ENCODE data around the gene HMOX2.

DNA sequence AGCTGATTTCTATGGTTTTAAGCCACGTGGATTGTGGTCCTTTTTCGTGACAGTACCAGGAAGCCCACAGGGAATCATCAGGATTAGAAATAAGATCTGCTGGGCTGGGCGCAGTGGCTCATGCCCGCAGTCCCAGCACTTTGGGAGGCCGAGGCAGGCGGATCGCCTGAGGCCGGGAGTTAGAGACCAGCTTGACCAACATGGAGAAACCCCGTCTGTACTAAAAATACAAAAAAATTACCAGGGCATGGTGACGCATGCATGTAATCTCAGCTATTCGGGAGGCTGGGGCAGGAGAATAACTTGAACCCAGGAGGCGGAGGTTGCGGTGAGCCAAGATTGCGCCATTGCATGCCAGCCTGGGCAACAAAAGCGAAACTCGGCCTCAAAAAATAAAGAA lies 8.3 kb upstream of the HMOX2 start:
- TF ChIP-seq, protein P1, sequence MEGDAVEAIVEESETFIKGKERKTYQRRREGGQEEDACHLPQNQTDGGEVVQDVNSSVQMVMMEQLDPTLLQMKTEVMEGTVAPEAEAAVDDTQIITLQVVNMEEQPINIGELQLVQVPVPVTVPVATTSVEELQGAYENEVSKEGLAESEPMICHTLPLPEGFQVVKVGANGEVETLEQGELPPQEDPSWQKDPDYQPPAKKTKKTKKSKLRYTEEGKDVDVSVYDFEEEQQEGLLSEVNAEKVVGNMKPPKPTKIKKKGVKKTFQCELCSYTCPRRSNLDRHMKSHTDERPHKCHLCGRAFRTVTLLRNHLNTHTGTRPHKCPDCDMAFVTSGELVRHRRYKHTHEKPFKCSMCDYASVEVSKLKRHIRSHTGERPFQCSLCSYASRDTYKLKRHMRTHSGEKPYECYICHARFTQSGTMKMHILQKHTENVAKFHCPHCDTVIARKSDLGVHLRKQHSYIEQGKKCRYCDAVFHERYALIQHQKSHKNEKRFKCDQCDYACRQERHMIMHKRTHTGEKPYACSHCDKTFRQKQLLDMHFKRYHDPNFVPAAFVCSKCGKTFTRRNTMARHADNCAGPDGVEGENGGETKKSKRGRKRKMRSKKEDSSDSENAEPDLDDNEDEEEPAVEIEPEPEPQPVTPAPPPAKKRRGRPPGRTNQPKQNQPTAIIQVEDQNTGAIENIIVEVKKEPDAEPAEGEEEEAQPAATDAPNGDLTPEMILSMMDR (IDR thresholded peaks at IDR 0.05), result no peak
- TF ChIP-seq POLR2A (IDR thresholded peaks at IDR 0.05), result no peak
